Stimulated activated CD8-positive, alpha-beta memory T cell treated with anti-CD3 and anti-CD28 coated beads, Interleukin-7, amount 100 ng/mL, for 4 hours (primary cell): ENCODE results near the gene OS9.

Experiments
- DNase-seq, 2 donors: peaks; one replicate each; pipeline ENCODE4 v3.0.0-alpha.2; 2020; ENCODE audit warnings: low read depth in 2 of 2

Gene OS9

DNA sequence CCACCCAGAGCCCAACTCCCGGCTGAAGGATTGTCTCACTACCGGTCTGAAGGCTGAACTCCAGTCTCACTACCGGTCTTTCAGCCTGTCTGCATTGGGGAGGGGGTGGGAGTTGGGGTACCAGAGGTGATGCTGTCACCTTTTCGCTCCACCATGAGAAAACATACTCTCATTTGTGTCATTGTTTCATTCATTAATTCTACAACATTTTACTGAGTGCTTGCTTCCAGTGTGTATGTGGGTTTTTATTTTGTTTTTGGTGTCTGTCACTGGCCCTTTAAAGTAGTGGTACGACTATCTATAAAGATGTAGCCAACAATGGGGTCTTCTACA is 58.7 kb downstream of the OS9 start:
- DNase-seq, result no peak

- DNase-seq, result no peak
These were observed 59.9 kb downstream of the OS9 start for GRCh38 chr12:57753756-57754337.

GRCh38 chr12:57754411-57755193 is 60.7 kb downstream of the OS9 start, which contains the start of gene MARCHF9:
Gene MARCHF9 (plus strand): TSS chr12:57755103. CDS start chr12:57755529, 426 bp downstream.
- DNase-seq, result peak; percentile 67 to 76

DNA sequence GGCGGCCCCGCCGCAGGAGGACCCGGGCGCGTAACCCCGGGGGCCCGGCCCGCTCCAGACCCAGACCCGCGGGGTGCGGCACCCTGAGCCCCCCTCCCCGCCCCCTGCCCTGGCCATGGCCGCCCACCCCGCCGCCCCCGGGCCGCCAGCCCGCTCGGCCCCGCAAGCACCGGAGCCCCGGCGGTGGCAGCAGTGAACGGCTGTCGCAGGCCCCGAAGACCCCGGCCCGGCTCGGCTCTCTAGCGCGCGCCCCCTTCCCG is 61.2 kb downstream of the OS9 start:
- no peak for DNase-seq

- DNase-seq, result no peak
These were observed 61.8 kb downstream of the OS9 start for GRCh38 chr12:57755454-57756372.

GRCh38 chr12:57756406-57757341 is 62.7 kb downstream of the OS9 start:
- peak; percentile 42 to 56 for DNase-seq

DNA sequence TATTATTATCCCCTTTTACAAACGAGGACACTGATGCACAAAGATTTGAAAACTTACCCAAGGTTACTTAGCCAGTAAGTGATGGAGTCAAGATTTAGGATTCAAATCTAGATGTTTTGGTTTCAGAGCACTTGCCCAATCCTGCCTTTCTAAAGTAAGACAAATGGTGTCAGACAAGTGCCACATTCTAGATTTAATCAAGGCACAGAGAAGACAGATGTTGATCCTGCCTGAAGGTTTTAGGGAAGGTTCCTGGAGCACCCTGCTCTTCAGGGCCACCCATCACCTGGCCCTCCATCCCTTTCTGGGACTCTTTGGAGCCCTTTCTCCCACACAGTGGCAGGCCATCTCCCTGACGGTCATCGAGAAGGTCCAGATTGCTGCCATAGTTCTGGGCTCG is 63.8 kb downstream of the OS9 start:
- DNase-seq, result no peak

DNA sequence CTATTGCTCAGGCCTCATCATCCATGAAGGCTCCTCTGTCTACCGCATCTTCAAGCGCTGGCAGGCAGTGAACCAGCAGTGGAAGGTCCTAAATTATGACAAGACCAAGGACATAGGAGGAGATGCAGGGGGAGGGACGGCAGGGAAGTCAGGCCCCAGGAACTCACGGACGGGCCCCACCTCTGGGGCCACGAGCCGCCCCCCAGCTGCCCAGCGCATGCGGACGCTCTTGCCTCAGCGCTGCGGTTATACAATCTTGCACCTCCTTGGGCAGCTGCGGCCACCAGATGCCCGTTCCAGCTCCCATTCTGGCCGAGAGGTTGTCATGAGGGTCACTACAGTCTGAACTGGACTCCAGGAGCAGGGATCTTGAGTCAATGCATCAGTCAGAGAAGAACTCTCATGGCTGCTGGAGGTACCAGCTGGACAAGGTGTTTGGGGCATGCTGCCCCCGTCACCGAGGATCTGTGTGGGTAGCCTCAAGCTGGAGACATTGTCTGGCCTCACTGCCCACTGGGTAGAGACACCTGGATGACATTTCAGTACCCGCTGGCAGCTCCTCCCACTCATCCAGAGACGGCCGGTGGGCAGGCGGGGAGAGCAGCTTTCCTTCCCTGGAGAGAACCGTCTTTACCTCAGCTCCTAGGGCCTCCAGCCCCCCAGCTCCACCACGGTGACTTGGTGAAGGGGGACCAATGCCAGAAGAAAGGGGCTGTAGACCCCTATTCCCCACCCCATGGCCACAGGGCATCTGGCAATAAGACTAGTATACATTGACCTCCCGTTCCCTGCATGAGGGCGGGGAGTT is 64.8 kb downstream of the OS9 start:
- DNase-seq, result no peak

- DNase-seq, result no peak
These were observed 65.5 kb downstream of the OS9 start for GRCh38 chr12:57759360-57759980.

DNA sequence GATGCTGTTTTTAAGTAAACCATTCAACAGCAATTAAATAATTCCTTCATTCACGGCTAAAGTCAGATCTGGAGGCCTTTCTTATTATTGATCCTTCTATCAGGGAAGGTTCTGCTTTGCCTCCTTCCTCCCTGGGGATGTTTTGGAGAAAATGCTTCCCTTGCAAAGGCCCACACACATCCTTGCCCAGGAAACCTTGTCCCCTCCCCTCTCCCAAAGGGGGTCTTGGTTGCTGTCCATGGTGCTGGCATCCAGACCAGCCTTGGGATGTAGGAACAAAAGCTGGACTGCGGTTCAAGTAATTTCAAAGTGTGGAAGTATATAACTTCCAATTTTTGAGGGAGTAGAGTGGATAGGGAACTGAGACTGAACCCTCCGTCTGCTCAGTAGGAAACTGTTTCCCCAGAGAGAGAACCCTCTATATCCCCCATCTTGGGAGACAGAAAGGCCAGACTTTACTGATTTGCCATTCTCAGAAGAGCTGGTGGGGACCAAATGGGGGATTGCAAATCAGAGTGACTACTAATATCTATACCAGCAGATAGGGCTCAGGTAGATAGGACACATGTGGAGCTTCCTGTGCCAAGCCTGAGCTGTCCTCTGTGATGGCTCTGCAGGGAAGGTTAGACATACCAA is 66.5 kb downstream of the OS9 start:
- no peak for DNase-seq

GRCh38 chr12:57761391-57761998 is 67.6 kb downstream of the OS9 start:
- DNase-seq, result no peak

- DNase-seq, result no peak
These were observed 68.5 kb downstream of the OS9 start for GRCh38 chr12:57762463-57762862.

- no peak for DNase-seq
These were observed 70.1 kb downstream of the OS9 start for GRCh38 chr12:57763881-57764661.

- DNase-seq, result no peak
These were observed 70.7 kb downstream of the OS9 start for GRCh38 chr12:57764662-57765002.

GRCh38 chr12:57765003-57765697 is 71.2 kb downstream of the OS9 start:
- DNase-seq, result no peak

GRCh38 chr12:57765698-57766463 is 71.9 kb downstream of the OS9 start:
- DNase-seq, result no peak
